AG04449 (cell line): ENCODE data around the gene SLC12A4.
A peak's percentile ranks its signal among the peaks of the same experiment; 100 is the strongest.

Experiments
- CTCF ChIA-PET: fragments of 350-600 bp; formaldehyde crosslinking; extraction: SDS; loops from one replicate; lab custom pipeline; 2021; ENCODE audit warnings: antibody characterized with exemption; lab: Yijun Ruan, JAX
- POLR2A ChIA-PET: fragments of 400-600, 350-600 bp; formaldehyde crosslinking; extraction: SDS; loops from one replicate; lab custom pipeline; 2020; ENCODE audit warnings: antibody characterized with exemption, inconsistent platforms; lab: Yijun Ruan, JAX
- DNase-seq: peaks from one replicate; pipeline ENCODE4 v3.0.0-alpha.2; 2010; ENCODE audit warnings: low read depth, low spot score
- H3K4me3 ChIP-seq: 2 replicates; pipeline ENCODE4 v1.5.1; 2011; ENCODE audit warnings: low read depth, mild to moderate bottlenecking, control low read depth, low read length
- TF ChIP-seq, protein P1 (sequence below): IDR thresholded peaks from one replicate; pipeline ENCODE4 v1.5.1; 2011; ENCODE audit warnings: mild to moderate bottlenecking, moderate library complexity, low read length, control low read depth, inconsistent platforms; ENCODE audit not compliant: insufficient read depth; ENCODE audit errors: missing control alignments

The SLC12A4 gene

GRCh38 chr16:67932462-67932840 lies 36.0 kb downstream of the SLC12A4 start:
- ChIA-PET POLR2A (no interaction called here), CTCF (interaction anchor here (0.9 to 16.7 kb wide), 5 partner anchors 8 to 117 kb away, joined by 3 to 227 read pairs (median 4); partner anchors contain the start of gene NRN1L)
- TF ChIP-seq, protein P1, sequence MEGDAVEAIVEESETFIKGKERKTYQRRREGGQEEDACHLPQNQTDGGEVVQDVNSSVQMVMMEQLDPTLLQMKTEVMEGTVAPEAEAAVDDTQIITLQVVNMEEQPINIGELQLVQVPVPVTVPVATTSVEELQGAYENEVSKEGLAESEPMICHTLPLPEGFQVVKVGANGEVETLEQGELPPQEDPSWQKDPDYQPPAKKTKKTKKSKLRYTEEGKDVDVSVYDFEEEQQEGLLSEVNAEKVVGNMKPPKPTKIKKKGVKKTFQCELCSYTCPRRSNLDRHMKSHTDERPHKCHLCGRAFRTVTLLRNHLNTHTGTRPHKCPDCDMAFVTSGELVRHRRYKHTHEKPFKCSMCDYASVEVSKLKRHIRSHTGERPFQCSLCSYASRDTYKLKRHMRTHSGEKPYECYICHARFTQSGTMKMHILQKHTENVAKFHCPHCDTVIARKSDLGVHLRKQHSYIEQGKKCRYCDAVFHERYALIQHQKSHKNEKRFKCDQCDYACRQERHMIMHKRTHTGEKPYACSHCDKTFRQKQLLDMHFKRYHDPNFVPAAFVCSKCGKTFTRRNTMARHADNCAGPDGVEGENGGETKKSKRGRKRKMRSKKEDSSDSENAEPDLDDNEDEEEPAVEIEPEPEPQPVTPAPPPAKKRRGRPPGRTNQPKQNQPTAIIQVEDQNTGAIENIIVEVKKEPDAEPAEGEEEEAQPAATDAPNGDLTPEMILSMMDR: no peak

GRCh38 chr16:67931712-67932461 lies 36.5 kb downstream of the SLC12A4 start, which contains the start of gene CTRL:
Gene CTRL (minus strand): TSS chr16:67931862. CDS start chr16:67931852, 10 bp downstream.
- POLR2A ChIA-PET: interaction anchor here (1.0 kb wide), 1 partner anchor 118 kb away, joined by 3 read pairs; no protein-coding TSS in a partner anchor

More at GRCh38 chr16:67932462-67932840, 36.0 kb downstream of the SLC12A4 start:
- H3K4me3 ChIP-seq: no peak overlapping the region
- DNase-seq: no peak

DNA sequence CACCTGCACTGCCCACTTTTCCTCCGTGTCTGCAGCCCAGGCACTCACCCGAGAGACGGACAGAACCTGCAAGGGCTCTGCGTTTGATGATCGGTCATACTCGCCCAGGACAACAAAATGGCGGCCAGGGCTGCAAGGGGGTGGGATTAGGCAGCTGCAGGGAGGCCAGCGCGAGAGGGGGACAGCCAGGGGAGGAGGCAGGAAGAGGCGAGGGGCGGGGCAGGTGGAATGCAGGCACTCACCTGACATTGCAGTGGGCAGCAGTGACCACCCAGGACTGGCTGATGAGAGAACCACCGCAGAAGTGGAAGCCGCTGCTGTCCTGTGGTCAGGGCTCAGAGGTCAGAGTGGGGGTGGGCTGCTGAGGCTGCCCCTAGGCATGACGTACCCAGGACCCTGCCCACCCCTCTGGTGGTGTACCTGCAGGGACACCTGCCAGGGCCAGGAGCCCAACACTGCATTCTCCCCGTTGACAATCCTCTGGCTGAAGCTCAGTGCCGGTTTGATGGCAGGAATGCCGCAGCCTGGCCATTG lies 37.7 kb downstream of the SLC12A4 start:
- no peak overlapping the region for H3K4me3 ChIP-seq
- CTCF ChIA-PET: interaction anchor here (0.7 to 16.7 kb wide), 7 partner anchors 8 to 410 kb away, joined by 3 to 227 read pairs (median 7); partner anchors contain the start of gene NRN1L
- POLR2A ChIA-PET: interaction anchor here (1.0 kb wide), 1 partner anchor 117 kb away, joined by 3 read pairs; no protein-coding TSS in a partner anchor
- DNase-seq: no peak
- TF ChIP-seq, protein P1: no peak

More at GRCh38 chr16:67931712-67932461, 36.5 kb downstream of the SLC12A4 start, which contains the start of gene CTRL:
- CTCF ChIA-PET: interaction anchor here (0.7 to 16.7 kb wide), 9 partner anchors 9 to 411 kb away, joined by 3 to 227 read pairs (median 4); partner anchors contain the start of gene NRN1L
- no peak for DNase-seq
- TF ChIP-seq, protein P1: peak; percentile 16
- H3K4me3 ChIP-seq: no peak within 1 kb of the TSS

DNA sequence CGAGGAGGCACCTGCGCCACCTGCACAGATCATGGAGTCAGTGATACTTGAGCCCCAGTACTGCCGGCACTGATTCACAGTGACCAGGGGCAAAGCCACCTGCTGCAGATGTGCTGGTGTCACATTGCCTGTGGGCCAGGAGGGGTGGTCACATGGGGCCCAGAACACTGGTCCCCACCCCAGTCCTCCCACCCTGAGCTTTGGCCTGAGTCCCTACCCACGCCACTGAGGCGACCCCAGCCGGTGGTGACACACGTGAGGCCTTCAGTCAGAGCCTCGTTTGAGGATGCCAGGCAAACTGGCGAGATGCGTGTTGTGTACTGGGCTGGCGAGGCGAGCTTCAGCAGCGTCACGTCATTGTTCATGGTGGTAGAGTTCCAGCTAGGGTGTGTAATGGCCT lies 38.2 kb downstream of the SLC12A4 start:
- no peak for DNase-seq
- TF ChIP-seq, protein P1: no peak
- CTCF ChIA-PET: interaction anchor here (1.1 to 16.7 kb wide), 6 partner anchors 12 to 409 kb away, joined by 3 to 227 read pairs (median 14); partner anchors contain the start of gene NRN1L
- H3K4me3 ChIP-seq: no peak overlapping the region
- POLR2A ChIA-PET: no interaction called here

DNA sequence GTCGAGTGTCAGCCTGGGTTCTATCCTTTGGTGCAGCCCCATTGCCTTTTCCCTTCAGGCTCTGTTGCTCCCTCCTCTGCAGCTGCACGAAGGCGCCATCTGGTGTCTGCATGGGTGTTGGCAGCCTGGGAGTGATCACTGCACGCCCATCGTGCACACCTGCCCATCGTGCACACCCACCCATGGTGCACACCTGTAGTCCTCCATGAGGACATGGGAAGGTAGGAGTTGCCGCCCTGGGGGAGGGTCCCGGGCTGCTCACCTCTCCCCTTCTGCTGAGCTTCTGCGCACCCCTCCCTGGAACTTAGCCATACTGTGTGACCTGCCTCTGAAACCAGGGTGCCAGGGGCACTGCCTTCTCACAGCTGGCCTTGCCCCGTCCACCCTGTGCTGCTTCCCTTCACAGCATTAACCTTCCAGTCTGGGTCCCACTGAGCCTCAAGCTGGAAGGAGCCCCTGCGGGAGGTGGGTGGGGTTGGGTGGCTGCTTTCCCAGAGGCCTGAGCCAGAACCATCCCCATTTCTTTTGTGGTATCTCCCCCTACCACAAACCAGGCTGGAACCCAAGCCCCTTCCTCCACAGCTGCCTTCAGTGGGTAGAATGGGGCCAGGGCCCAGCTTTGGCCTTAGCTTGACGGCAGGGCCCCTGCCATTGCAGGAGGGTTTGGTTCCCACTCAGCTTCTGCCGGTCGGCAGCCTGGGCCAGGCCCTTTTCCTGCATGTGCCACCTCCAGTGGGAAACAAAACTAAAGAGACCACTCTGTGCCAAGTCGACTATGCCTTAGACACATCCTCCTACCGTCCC lies 39.7 kb downstream of the SLC12A4 start:
- no peak overlapping the region for H3K4me3 ChIP-seq
- DNase-seq: no peak
- CTCF ChIA-PET: interaction anchor here (0.7 to 16.7 kb wide), 31 partner anchors 8 to 444 kb away, joined by 3 to 227 read pairs (median 4); partner anchors contain the start of genes NRN1L and PSMB10
- TF ChIP-seq, protein P1: peak; percentile 94
- POLR2A ChIA-PET: no interaction called here
